ENCODE results near the gene PTGES2.
"Not testable (repeated sequence)": the region's sequence is repeated elsewhere in the genome, so short reads cannot be mapped to it uniquely, and the experiment has no call there.

The PTGES2 gene

GRCh38 chr9:128082151-128082550, 45.4 kb downstream of the PTGES2 start:
- peaks cover 3% of the 10 kb centered on the region for H3K4me1 ChIP-seq (ENCODE audit: control insufficient read depth, low read depth, low read length)
- no peaks in the 10 kb centered on the region for H3K9me3 ChIP-seq (ENCODE audit: control insufficient read depth, low read depth, low read length)
- H3K9ac ChIP-seq (ENCODE audit: low read length), result no peak overlapping the region
- H3K27ac ChIP-seq (ENCODE audit: low read length), result no peak overlapping the region
- no peaks in the 10 kb centered on the region for H3K36me3 ChIP-seq (ENCODE audit: control insufficient read depth, low read depth, low read length)
- no peak overlapping the region for H3K4me3 ChIP-seq (ENCODE audit: low read length)
- no peaks in the 10 kb centered on the region for H3K27me3 ChIP-seq (ENCODE audit: control insufficient read depth, insufficient read depth, low read length)

- H3K36me3 ChIP-seq (ENCODE audit: control insufficient read depth, low read depth, low read length), result no peaks in the 10 kb centered on the region
- H3K4me3 ChIP-seq (ENCODE audit: low read length), result no peak overlapping the region
- peaks cover 3% of the 10 kb centered on the region for H3K4me1 ChIP-seq (ENCODE audit: control insufficient read depth, low read depth, low read length)
- no peaks in the 10 kb centered on the region for H3K9me3 ChIP-seq (ENCODE audit: control insufficient read depth, low read depth, low read length)
- no peak overlapping the region for H3K27ac ChIP-seq (ENCODE audit: low read length)
- no peaks in the 10 kb centered on the region for H3K27me3 ChIP-seq (ENCODE audit: control insufficient read depth, insufficient read depth, low read length)
- no peak overlapping the region for H3K9ac ChIP-seq (ENCODE audit: low read length)
These were observed 46.5 kb downstream of the PTGES2 start for GRCh38 chr9:128081056-128081455.

- peaks cover 3% of the 10 kb centered on the region for H3K4me1 ChIP-seq (ENCODE audit: control insufficient read depth, low read depth, low read length)
- H3K27me3 ChIP-seq (ENCODE audit: control insufficient read depth, insufficient read depth, low read length), result no peaks in the 10 kb centered on the region
- H3K36me3 ChIP-seq (ENCODE audit: control insufficient read depth, low read depth, low read length), result no peaks in the 10 kb centered on the region
- H3K27ac ChIP-seq (ENCODE audit: low read length), result no peak overlapping the region
- H3K9ac ChIP-seq (ENCODE audit: low read length), result no peak overlapping the region
- H3K4me3 ChIP-seq (ENCODE audit: low read length), result no peak overlapping the region
- no peaks in the 10 kb centered on the region for H3K9me3 ChIP-seq (ENCODE audit: control insufficient read depth, low read depth, low read length)
These were observed 47.3 kb downstream of the PTGES2 start for GRCh38 chr9:128080206-128080605.

- H3K4me3 ChIP-seq (ENCODE audit: low read length), result no peak overlapping the region
- H3K9ac ChIP-seq (ENCODE audit: low read length), result no peak overlapping the region
- no peaks in the 10 kb centered on the region for H3K36me3 ChIP-seq (ENCODE audit: control insufficient read depth, low read depth, low read length)
- no peaks in the 10 kb centered on the region for H3K9me3 ChIP-seq (ENCODE audit: control insufficient read depth, low read depth, low read length)
- no peak overlapping the region for H3K27ac ChIP-seq (ENCODE audit: low read length)
- no peaks in the 10 kb centered on the region for H3K27me3 ChIP-seq (ENCODE audit: control insufficient read depth, insufficient read depth, low read length)
- peaks cover 3% of the 10 kb centered on the region for H3K4me1 ChIP-seq (ENCODE audit: control insufficient read depth, low read depth, low read length)
These were observed 48.8 kb downstream of the PTGES2 start for GRCh38 chr9:128078504-128079434.

GRCh38 chr9:128077847-128078503, 49.6 kb downstream of the PTGES2 start:
- H3K4me3 ChIP-seq (ENCODE audit: low read length), result no peak overlapping the region
- no peaks in the 10 kb centered on the region for H3K9me3 ChIP-seq (ENCODE audit: control insufficient read depth, low read depth, low read length)
- no peaks in the 10 kb centered on the region for H3K27me3 ChIP-seq (ENCODE audit: control insufficient read depth, insufficient read depth, low read length)
- H3K4me1 ChIP-seq (ENCODE audit: control insufficient read depth, low read depth, low read length), result peaks cover 4% of the 10 kb centered on the region
- H3K27ac ChIP-seq (ENCODE audit: low read length), result no peak overlapping the region
- H3K36me3 ChIP-seq (ENCODE audit: control insufficient read depth, low read depth, low read length), result no peaks in the 10 kb centered on the region
- no peak overlapping the region for H3K9ac ChIP-seq (ENCODE audit: low read length)

GRCh38 chr9:128073253-128073886, 54.2 kb downstream of the PTGES2 start:
- Histone ChIP-seq H3K4me3 (ENCODE audit: low read length) (no peak overlapping the region), H3K27ac (ENCODE audit: low read length) (no peak overlapping the region), H3K27me3 (ENCODE audit: control insufficient read depth, insufficient read depth, low read length) (no peaks in the 10 kb centered on the region), H3K9ac (ENCODE audit: low read length) (no peak overlapping the region), H3K4me1 (ENCODE audit: control insufficient read depth, low read depth, low read length) (peaks cover 21% of the 10 kb centered on the region), H3K9me3 (ENCODE audit: control insufficient read depth, low read depth, low read length) (no peaks in the 10 kb centered on the region), H3K36me3 (ENCODE audit: control insufficient read depth, low read depth, low read length) (no peaks in the 10 kb centered on the region)

- H3K9ac ChIP-seq (ENCODE audit: low read length), result peak overlapping the region; percentile 6
- no peaks in the 10 kb centered on the region for H3K27me3 ChIP-seq (ENCODE audit: control insufficient read depth, insufficient read depth, low read length)
- H3K36me3 ChIP-seq (ENCODE audit: control insufficient read depth, low read depth, low read length), result no peaks in the 10 kb centered on the region
- H3K4me1 ChIP-seq (ENCODE audit: control insufficient read depth, low read depth, low read length), result peaks cover 18% of the 10 kb centered on the region
- no peak overlapping the region for H3K4me3 ChIP-seq (ENCODE audit: low read length)
- no peak overlapping the region for H3K27ac ChIP-seq (ENCODE audit: low read length)
- no peaks in the 10 kb centered on the region for H3K9me3 ChIP-seq (ENCODE audit: control insufficient read depth, low read depth, low read length)
These were observed 55.1 kb downstream of the PTGES2 start for GRCh38 chr9:128072144-128073021.

GRCh38 chr9:128071475-128071874, 56.1 kb downstream of the PTGES2 start:
- not testable (repeated sequence) for H3K27me3 ChIP-seq (ENCODE audit: control insufficient read depth, insufficient read depth, low read length); H3K9me3 ChIP-seq (ENCODE audit: control insufficient read depth, low read depth, low read length); H3K27ac ChIP-seq (ENCODE audit: low read length); H3K9ac ChIP-seq (ENCODE audit: low read length); H3K36me3 ChIP-seq (ENCODE audit: control insufficient read depth, low read depth, low read length); H3K4me3 ChIP-seq (ENCODE audit: low read length)
- H3K4me1 ChIP-seq (ENCODE audit: control insufficient read depth, low read depth, low read length), result peaks cover 18% of the 10 kb centered on the region

- peaks cover 21% of the 10 kb centered on the region for H3K4me1 ChIP-seq (ENCODE audit: control insufficient read depth, low read depth, low read length)
- H3K9ac ChIP-seq (ENCODE audit: low read length), result no peak overlapping the region
- H3K27me3 ChIP-seq (ENCODE audit: control insufficient read depth, insufficient read depth, low read length), result no peaks in the 10 kb centered on the region
- H3K27ac ChIP-seq (ENCODE audit: low read length), result no peak overlapping the region
- no peaks in the 10 kb centered on the region for H3K9me3 ChIP-seq (ENCODE audit: control insufficient read depth, low read depth, low read length)
- H3K4me3 ChIP-seq (ENCODE audit: low read length), result no peak overlapping the region
- H3K36me3 ChIP-seq (ENCODE audit: control insufficient read depth, low read depth, low read length), result no peaks in the 10 kb centered on the region
These were observed 56.7 kb downstream of the PTGES2 start for GRCh38 chr9:128070874-128071273.

Measured in iPS-18a (cell line).